Amygdala (tissue), 56 donors: Measurements from ENCODE around the gene MRPL17.

ENCODE experiments used
- DNase-seq, 56 donors: peaks; one replicate each; lab custom pipeline; 2025; lab: John Stamatoyannopoulos, UW

The MRPL17 gene

GRCh38 chr11:6655020-6655789 is 27.9 kb downstream of the MRPL17 start:
- DNase-seq, result peak in 8 of 56 donors; percentile 34 to 80 (median 50)

- peak in 23 of 56 donors; percentile 20 to 80 (median 51) for DNase-seq
These were observed 28.7 kb downstream of the MRPL17 start for GRCh38 chr11:6654281-6655019.

GRCh38 chr11:6653656-6654055 is 29.5 kb downstream of the MRPL17 start:
- no peak for DNase-seq

GRCh38 chr11:6653097-6653496 is 30.0 kb downstream of the MRPL17 start:
- no peak for DNase-seq

GRCh38 chr11:6652182-6652581 is 31.0 kb downstream of the MRPL17 start:
- no peak for DNase-seq

- no peak for DNase-seq
These were observed 32.2 kb downstream of the MRPL17 start for GRCh38 chr11:6650980-6651379.

- no peak for DNase-seq
These were observed 33.0 kb downstream of the MRPL17 start for GRCh38 chr11:6650104-6650503.

- DNase-seq, result no peak
These were observed 34.6 kb downstream of the MRPL17 start for GRCh38 chr11:6648501-6648900.

- DNase-seq, result no peak
These were observed 35.3 kb downstream of the MRPL17 start for GRCh38 chr11:6647836-6648235.

GRCh38 chr11:6646918-6647679 is 36.0 kb downstream of the MRPL17 start:
- DNase-seq, result peak in 2 of 56 donors; percentile 12 to 14

- DNase-seq, result no peak
These were observed 36.6 kb downstream of the MRPL17 start for GRCh38 chr11:6646576-6646917.

- DNase-seq, result no peak
These were observed 37.1 kb downstream of the MRPL17 start for GRCh38 chr11:6646071-6646470.

GRCh38 chr11:6642957-6643356 is 40.2 kb downstream of the MRPL17 start:
- DNase-seq, result no peak

GRCh38 chr11:6640985-6641701 is 42.0 kb downstream of the MRPL17 start:
- DNase-seq, result peak in 37 of 56 donors; percentile 13 to 80 (median 49)

- DNase-seq, result no peak
These were observed 42.8 kb downstream of the MRPL17 start for GRCh38 chr11:6640036-6640984.

GRCh38 chr11:6638429-6638828 is 44.7 kb downstream of the MRPL17 start:
- DNase-seq, result no peak

GRCh38 chr11:6637871-6638270 is 45.3 kb downstream of the MRPL17 start:
- peak in 1 of 56 donors; percentile 19 for DNase-seq

GRCh38 chr11:6636480-6636879 is 46.7 kb downstream of the MRPL17 start:
- no peak for DNase-seq
